ENCODE measurements around the gene MOGAT1. TPM values are rescaled to one million over a fixed set of nuclear protein-coding genes. Genes with fewer than 3 reads are reported as not detected.

MOGAT1 gene
- total RNA-seq, 1 experiment from 2014 or later: not detected

GRCh38 chr2:222670191-222671038, 1.0 kb upstream of the MOGAT1 start:
- peaks cover 24% of the 10 kb centered on the region for H3K27me3 ChIP-seq (replicated peaks; ENCODE audit: insufficient read depth, low read depth, low read length, poor library complexity)
- H3K27ac ChIP-seq (ENCODE audit: low read depth, low read length, poor library complexity, severe bottlenecking): no peak overlapping the region
- H3K36me3 ChIP-seq (ENCODE audit: insufficient read depth, low read length, poor library complexity, severe bottlenecking): no peaks in the 10 kb centered on the region
- CTCF ChIA-PET: no interaction called here
- POLR2A ChIA-PET (ENCODE audit: low non-redundant PET): interaction anchor here (0.5 kb wide), 1 partner anchor 36 kb away, joined by 3 read pairs; no protein-coding TSS in a partner anchor
- no peaks in the 10 kb centered on the region for H3K9me3 ChIP-seq (ENCODE audit: low read depth, low read length, poor library complexity, severe bottlenecking)
- intact Hi-C loops (cut with micrococcal nuclease; ENCODE audit: unreplicated experiment): no loop called here
- no peak overlapping the region for H3K4me3 ChIP-seq (ENCODE audit: low read depth, low read length, poor library complexity, severe bottlenecking)
- no peaks in the 10 kb centered on the region for H3K4me1 ChIP-seq (ENCODE audit: insufficient read depth, low read length, poor library complexity, severe bottlenecking)
- TF ChIP-seq CTCF (conservative IDR thresholded peaks at IDR 0.05; ENCODE audit: low read depth, low read length): no peak
- TF ChIP-seq EZH2 (IDR thresholded peaks at IDR 0.05; ENCODE audit: borderline replicate concordance, low read depth, low read length, poor library complexity, severe bottlenecking): no peak
- no TSS peak for BruUV-seq (replicated peaks)
- no peak for DNase-seq (ENCODE audit: low spot score)

GRCh38 chr2:222672068-222672401, 577 bp downstream of the MOGAT1 start:
- ChIA-PET POLR2A (ENCODE audit: low non-redundant PET) (no interaction called here), CTCF (no interaction called here)
- TF ChIP-seq EZH2 (IDR thresholded peaks at IDR 0.05; ENCODE audit: borderline replicate concordance, low read depth, low read length, poor library complexity, severe bottlenecking): no peak
- TF ChIP-seq CTCF (conservative IDR thresholded peaks at IDR 0.05; ENCODE audit: low read depth, low read length): no peak
- DNase-seq (ENCODE audit: low spot score): no peak
- no peaks in the 10 kb centered on the region for H3K4me1 ChIP-seq (ENCODE audit: insufficient read depth, low read length, poor library complexity, severe bottlenecking)
- peak overlapping the region; percentile 47 for H3K4me3 ChIP-seq (ENCODE audit: low read depth, low read length, poor library complexity, severe bottlenecking)
- peaks cover 24% of the 10 kb centered on the region for H3K27me3 ChIP-seq (replicated peaks; ENCODE audit: insufficient read depth, low read depth, low read length, poor library complexity)
- no TSS peak for BruUV-seq (replicated peaks)
- H3K27ac ChIP-seq (ENCODE audit: low read depth, low read length, poor library complexity, severe bottlenecking): no peak overlapping the region
- intact Hi-C loops (cut with micrococcal nuclease; ENCODE audit: unreplicated experiment): no loop called here
- H3K36me3 ChIP-seq (ENCODE audit: insufficient read depth, low read length, poor library complexity, severe bottlenecking): no peaks in the 10 kb centered on the region
- H3K9me3 ChIP-seq (ENCODE audit: low read depth, low read length, poor library complexity, severe bottlenecking): no peaks in the 10 kb centered on the region

- DNase-seq (ENCODE audit: low spot score): no peak
Observed at GRCh38 chr2:222673273-222673672, 1.8 kb downstream of the MOGAT1 start.

More at GRCh38 chr2:222673273-222673672, 1.8 kb downstream of the MOGAT1 start:
- CTCF ChIA-PET: interaction anchor here (0.6 kb wide), 1 partner anchor 12 kb away, joined by 4 read pairs; no protein-coding TSS in a partner anchor
- peaks cover 24% of the 10 kb centered on the region for H3K27me3 ChIP-seq (replicated peaks; ENCODE audit: insufficient read depth, low read depth, low read length, poor library complexity)
- BruUV-seq (replicated peaks): no TSS peak
- no peak overlapping the region for H3K27ac ChIP-seq (ENCODE audit: low read depth, low read length, poor library complexity, severe bottlenecking)
- POLR2A ChIA-PET (ENCODE audit: low non-redundant PET): no interaction called here
- H3K4me1 ChIP-seq (ENCODE audit: insufficient read depth, low read length, poor library complexity, severe bottlenecking): peaks cover 7% of the 10 kb centered on the region
- H3K4me3 ChIP-seq (ENCODE audit: low read depth, low read length, poor library complexity, severe bottlenecking): no peak overlapping the region
- H3K9me3 ChIP-seq (ENCODE audit: low read depth, low read length, poor library complexity, severe bottlenecking): no peaks in the 10 kb centered on the region
- TF ChIP-seq CTCF (conservative IDR thresholded peaks at IDR 0.05; ENCODE audit: low read depth, low read length) (no peak), EZH2 (IDR thresholded peaks at IDR 0.05; ENCODE audit: borderline replicate concordance, low read depth, low read length, poor library complexity, severe bottlenecking) (no peak)
- no peaks in the 10 kb centered on the region for H3K36me3 ChIP-seq (ENCODE audit: insufficient read depth, low read length, poor library complexity, severe bottlenecking)
- intact Hi-C loops (cut with micrococcal nuclease; ENCODE audit: unreplicated experiment): no loop called here

Measured in A673 (cell line).